ENCODE data around the gene TFDP2. TPM values are rescaled to one million over a fixed set of nuclear protein-coding genes. Genes with fewer than 3 reads are reported as not detected.

TFDP2 gene
- total and polyA plus RNA-seq, 11 donors: 18.3 to 80.9 (median 52.2) TPM

DNA sequence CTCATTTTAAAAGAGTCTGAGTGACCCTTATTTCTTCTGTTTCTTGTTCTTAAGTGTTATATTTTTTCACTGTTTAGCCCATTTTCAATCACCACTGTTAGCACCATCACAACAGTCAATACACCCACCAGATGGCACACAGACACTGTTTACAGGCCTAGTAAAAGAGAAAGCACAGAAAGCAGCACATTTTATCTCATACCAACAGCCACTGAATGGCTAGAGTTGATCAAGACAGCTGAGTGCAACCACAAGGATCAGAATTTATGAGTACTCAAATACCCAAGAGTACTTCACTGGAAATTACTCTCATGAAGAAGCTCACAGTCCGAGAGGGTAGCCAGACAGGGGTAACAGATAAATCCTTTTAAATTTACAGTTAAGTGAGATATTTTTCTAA, 127.0 kb downstream of the TFDP2 start:
- 80 to 93% (median 87%) methylated on average over 1 of the region's 1 CpG for WGBS, 4 donors
- no peaks in the 10 kb centered on the region for H3K27me3 ChIP-seq
- intact Hi-C loops (cut with DNase I): loop anchor here in 2 of 10 donors (5.0 to 10.0 kb wide), 2 partner anchors 190 to 202 kb away; partner anchors contain the start of gene GK5 (in 1 of the 2)
- peak in 3 of 4 donors; percentile 52 to 69 (median 61) for ATAC-seq
- no peak overlapping the region for H3K4me3 ChIP-seq
- H3K27ac ChIP-seq: peak overlapping the region in 5 of 12 donors; percentile 3 to 44 (median 29)
- no peaks in the 10 kb centered on the region for H3K9me3 ChIP-seq
- TF ChIP-seq, protein P1, sequence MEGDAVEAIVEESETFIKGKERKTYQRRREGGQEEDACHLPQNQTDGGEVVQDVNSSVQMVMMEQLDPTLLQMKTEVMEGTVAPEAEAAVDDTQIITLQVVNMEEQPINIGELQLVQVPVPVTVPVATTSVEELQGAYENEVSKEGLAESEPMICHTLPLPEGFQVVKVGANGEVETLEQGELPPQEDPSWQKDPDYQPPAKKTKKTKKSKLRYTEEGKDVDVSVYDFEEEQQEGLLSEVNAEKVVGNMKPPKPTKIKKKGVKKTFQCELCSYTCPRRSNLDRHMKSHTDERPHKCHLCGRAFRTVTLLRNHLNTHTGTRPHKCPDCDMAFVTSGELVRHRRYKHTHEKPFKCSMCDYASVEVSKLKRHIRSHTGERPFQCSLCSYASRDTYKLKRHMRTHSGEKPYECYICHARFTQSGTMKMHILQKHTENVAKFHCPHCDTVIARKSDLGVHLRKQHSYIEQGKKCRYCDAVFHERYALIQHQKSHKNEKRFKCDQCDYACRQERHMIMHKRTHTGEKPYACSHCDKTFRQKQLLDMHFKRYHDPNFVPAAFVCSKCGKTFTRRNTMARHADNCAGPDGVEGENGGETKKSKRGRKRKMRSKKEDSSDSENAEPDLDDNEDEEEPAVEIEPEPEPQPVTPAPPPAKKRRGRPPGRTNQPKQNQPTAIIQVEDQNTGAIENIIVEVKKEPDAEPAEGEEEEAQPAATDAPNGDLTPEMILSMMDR (IDR thresholded peaks at IDR 0.05): peak in 6 of 12 donors; percentile 6 to 28 (median 19)
- no peak for TF ChIP-seq POLR2A (IDR thresholded peaks at IDR 0.05)
- no peaks in the 10 kb centered on the region for H3K36me3 ChIP-seq
- H3K4me1 ChIP-seq: peaks cover 3 to 44% (median 15%) of the 10 kb centered on the region in 12 donors
- no peak for DNase-seq

DNA sequence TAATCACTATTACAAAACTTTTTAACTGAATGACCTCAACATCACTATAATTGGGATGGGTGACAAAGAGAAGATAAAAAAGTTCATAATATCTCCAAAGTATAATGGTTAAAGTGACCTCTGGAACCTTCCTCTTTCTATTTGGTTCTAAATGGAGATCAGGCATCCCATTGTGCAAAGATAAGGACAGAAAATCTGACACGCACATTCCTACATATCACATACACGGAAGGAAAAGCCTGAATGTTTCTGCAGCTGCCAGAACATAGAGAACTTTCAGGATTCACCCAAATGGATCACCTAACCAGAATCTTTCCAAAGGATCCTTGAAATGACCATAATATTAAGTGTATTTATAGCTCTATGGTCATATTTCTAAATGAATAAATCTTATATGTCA, 128.2 kb downstream of the TFDP2 start:
- DNase-seq: no peak
- intact Hi-C loops (cut with DNase I): loop anchor here in 2 of 10 donors (5.0 to 10.0 kb wide), 2 partner anchors 191 to 204 kb away; partner anchors contain the start of gene GK5 (in 1 of the 2)
- Histone ChIP-seq H3K4me1 (peaks cover 2 to 34% (median 11%) of the 10 kb centered on the region in 12 donors), H3K4me3 (no peak overlapping the region), H3K27me3 (no peaks in the 10 kb centered on the region), H3K9me3 (no peaks in the 10 kb centered on the region), H3K27ac (peak overlapping the region in 7 of 12 donors; percentile 19 to 50 (median 34)), H3K36me3 (no peaks in the 10 kb centered on the region)
- no peak for TF ChIP-seq POLR2A (IDR thresholded peaks at IDR 0.05)
- TF ChIP-seq, protein P1 (IDR thresholded peaks at IDR 0.05): no peak
- WGBS, 4 donors: 18 to 30% (median 28%) methylated on average over 2 of the region's 2 CpGs
- peak in 3 of 4 donors; percentile 47 to 61 (median 59) for ATAC-seq

DNA sequence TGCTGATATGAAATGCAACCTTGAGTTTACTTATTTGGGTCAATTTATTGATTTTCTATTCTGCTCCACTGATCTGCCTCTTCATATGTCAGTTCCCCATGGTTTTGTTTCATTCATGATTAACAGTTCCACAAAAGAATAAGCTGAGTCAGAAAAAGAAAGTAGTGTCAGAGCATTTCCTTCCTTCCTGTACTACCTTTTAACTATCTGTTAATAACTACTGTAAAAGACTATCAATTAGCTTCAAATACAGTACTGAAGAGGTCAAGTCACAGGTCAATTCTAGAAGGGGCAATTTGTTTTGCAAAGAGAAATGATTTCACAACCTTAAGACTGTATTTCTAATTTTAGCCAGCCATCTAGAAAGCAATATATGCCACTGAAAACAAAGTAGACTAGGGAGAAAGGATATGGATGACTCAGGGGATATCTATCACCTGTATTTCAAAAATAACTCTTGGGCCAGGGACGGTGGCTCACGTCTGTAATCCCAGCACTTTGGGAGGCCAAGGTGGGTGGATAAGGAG, 129.5 kb downstream of the TFDP2 start:
- Histone ChIP-seq H3K4me1 (peaks cover 2 to 34% (median 11%) of the 10 kb centered on the region in 12 donors), H3K27ac (peak overlapping the region in 1 of 12 donors; percentile 39), H3K9me3 (no peaks in the 10 kb centered on the region), H3K27me3 (no peaks in the 10 kb centered on the region), H3K4me3 (no peak overlapping the region), H3K36me3 (no peaks in the 10 kb centered on the region)
- TF ChIP-seq, protein P1 (IDR thresholded peaks at IDR 0.05): no peak
- TF ChIP-seq POLR2A (IDR thresholded peaks at IDR 0.05): no peak
- intact Hi-C loops (cut with DNase I): loop anchor here in 2 of 10 donors (5.0 to 10.0 kb wide), 2 partner anchors 192 to 205 kb away; partner anchors contain the start of gene GK5 (in 1 of the 2)
- ATAC-seq (no peak), DNase-seq (no peak)
- WGBS, 4 donors: 23 to 44% (median 25%) methylated on average over 2 of the region's 2 CpGs

DNA sequence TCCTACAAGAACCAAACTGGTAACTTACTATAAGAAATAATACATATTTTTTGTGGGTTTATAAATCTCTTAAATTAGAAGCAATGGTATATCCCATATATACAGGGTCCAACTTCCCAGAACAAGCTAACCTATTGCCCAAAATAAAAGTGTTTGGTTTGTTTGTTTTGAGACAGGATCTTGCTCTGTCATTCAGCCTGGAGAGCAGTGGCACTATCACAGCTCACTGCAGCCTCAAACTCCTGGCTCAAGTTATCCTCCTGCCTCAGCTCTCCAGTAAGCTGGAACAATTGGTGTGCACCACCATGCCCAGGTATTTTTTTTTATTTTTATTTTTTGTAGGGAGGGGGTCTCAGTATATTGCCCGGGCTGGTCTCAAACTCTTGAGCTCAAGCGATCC, 135.4 kb downstream of the TFDP2 start:
- intact Hi-C loops (cut with DNase I): no loop called here
- no peaks in the 10 kb centered on the region for H3K9me3 ChIP-seq
- WGBS, 4 donors: 92 to 98% (median 95%) methylated on average over 2 of the region's 2 CpGs
- H3K27ac ChIP-seq: peak overlapping the region in 1 of 12 donors; percentile 29
- H3K36me3 ChIP-seq: no peaks in the 10 kb centered on the region
- no peak overlapping the region for H3K4me3 ChIP-seq
- H3K27me3 ChIP-seq: no peaks in the 10 kb centered on the region
- peaks cover 0 to 15% (median 0%) of the 10 kb centered on the region in 12 donors for H3K4me1 ChIP-seq
- no peak for DNase-seq
- ATAC-seq: no peak
- TF ChIP-seq, protein P1 (IDR thresholded peaks at IDR 0.05): no peak
- no peak for TF ChIP-seq POLR2A (IDR thresholded peaks at IDR 0.05)
